ENCODE data around the gene EPHB3. TPM values are rescaled to one million over a fixed set of nuclear protein-coding genes. Genes with fewer than 3 reads are reported as not detected.

EPHB3 gene
- total RNA-seq, 4 donors from 2014 or later: 0.10 to 0.24 (median 0.12) TPM

DNA sequence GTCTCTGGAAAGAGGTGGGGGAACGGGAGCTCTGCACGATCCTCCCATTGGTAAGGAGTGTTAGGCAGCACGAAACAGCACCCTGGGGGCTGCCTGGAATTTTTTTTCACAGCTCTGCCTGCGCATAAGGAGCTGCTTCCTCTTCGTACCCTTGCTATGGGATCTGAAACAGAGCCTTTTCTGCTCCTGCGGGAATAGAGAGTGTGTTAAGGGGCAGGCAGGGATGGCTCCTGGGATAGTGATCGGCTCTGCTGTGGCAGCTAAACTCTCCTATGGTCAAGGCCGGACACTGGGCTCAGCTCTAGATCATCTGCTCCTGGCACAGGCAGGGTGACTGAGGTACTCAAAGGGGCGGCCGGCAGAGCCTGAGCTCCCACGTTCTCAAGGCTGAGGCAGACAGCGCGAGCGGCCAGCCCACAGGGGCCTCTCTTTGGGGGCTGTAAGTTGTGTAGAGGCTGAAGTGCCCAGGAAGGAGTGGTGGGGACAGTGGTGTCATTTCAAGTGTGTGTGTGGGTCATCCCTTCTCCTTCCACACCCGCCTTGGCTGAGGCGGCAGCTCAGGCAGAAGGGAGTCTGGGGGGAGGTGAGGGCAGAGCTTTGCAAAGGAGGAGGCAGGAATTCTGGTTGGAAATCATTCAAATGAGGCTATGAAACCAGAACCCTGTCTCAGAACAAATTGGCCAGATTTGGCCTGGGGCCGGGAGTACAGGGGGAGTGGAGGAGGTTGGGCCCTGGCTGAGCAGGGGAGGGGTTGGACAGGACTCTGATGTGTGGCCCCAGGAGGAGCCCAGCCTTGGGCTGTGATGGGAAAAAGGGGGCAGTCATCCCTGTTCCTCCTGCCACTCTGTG lies 31.0 kb downstream of the EPHB3 start:
- intact Hi-C loops (cut with DNase I; ENCODE audit: low total_unique reads): no loop called here

GRCh38 chr3:184593220-184593927 lies 31.8 kb downstream of the EPHB3 start:
- ATAC-seq: no peak
- peaks cover 0 to 4% of the 10 kb centered on the region in 2 donors for H3K4me1 ChIP-seq
- no peaks in the 10 kb centered on the region for H3K9me3 ChIP-seq
- no peak overlapping the region for H3K4me3 ChIP-seq
- intact Hi-C loops (cut with DNase I; ENCODE audit: low total_unique reads): no loop called here
- TF ChIP-seq POLR2A (IDR thresholded peaks at IDR 0.05): no peak
- TF ChIP-seq, protein P1, sequence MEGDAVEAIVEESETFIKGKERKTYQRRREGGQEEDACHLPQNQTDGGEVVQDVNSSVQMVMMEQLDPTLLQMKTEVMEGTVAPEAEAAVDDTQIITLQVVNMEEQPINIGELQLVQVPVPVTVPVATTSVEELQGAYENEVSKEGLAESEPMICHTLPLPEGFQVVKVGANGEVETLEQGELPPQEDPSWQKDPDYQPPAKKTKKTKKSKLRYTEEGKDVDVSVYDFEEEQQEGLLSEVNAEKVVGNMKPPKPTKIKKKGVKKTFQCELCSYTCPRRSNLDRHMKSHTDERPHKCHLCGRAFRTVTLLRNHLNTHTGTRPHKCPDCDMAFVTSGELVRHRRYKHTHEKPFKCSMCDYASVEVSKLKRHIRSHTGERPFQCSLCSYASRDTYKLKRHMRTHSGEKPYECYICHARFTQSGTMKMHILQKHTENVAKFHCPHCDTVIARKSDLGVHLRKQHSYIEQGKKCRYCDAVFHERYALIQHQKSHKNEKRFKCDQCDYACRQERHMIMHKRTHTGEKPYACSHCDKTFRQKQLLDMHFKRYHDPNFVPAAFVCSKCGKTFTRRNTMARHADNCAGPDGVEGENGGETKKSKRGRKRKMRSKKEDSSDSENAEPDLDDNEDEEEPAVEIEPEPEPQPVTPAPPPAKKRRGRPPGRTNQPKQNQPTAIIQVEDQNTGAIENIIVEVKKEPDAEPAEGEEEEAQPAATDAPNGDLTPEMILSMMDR (IDR thresholded peaks at IDR 0.05 in 4 of 5, conservative IDR thresholded peaks at IDR 0.05 in 1 of 5): no peak
- no peaks in the 10 kb centered on the region for H3K36me3 ChIP-seq
- H3K27ac ChIP-seq: no peak overlapping the region
- in situ Hi-C loops (cut with MboI; ENCODE audit: low sequenced_read_pairs in 4 of 4): no loop called here
- DNase-seq: no peak
- no peaks in the 10 kb centered on the region for H3K27me3 ChIP-seq

More for the DNA sequence above, 31.0 kb downstream of the EPHB3 start:
- no peaks in the 10 kb centered on the region for H3K36me3 ChIP-seq
- DNase-seq (no peak), ATAC-seq (no peak)
- H3K27ac ChIP-seq: no peak overlapping the region
- no peak overlapping the region for H3K4me3 ChIP-seq
- TF ChIP-seq, protein P1 (IDR thresholded peaks at IDR 0.05 in 4 of 5, conservative IDR thresholded peaks at IDR 0.05 in 1 of 5): no peak
- TF ChIP-seq POLR2A (IDR thresholded peaks at IDR 0.05): no peak
- no peaks in the 10 kb centered on the region for H3K27me3 ChIP-seq
- H3K9me3 ChIP-seq: no peaks in the 10 kb centered on the region
- in situ Hi-C loops (cut with MboI; ENCODE audit: low sequenced_read_pairs in 4 of 4): no loop called here
- H3K4me1 ChIP-seq: peaks cover 0 to 4% of the 10 kb centered on the region in 2 donors

DNA sequence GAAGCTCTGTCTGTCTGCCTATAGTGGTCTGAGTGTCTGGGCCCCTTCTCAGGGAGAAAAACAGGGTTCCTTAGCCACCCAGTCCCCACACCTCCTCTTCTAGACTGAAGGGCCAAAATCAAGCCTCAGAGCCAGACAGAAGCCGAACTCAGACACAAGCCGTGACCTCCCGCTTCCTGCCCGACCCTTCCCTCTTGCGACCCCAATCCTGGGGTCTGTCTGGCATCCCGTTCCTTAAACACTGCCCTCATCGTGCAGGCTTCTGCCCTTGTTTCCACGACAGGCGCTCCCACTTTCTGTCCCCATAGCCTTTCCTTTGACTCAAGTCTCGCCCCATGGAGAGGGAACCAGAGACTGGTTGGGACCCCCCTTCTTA lies 32.3 kb downstream of the EPHB3 start:
- in situ Hi-C loops (cut with MboI; ENCODE audit: low sequenced_read_pairs in 4 of 4): no loop called here
- Histone ChIP-seq H3K9me3 (no peaks in the 10 kb centered on the region), H3K36me3 (no peaks in the 10 kb centered on the region), H3K4me3 (no peak overlapping the region), H3K27me3 (no peaks in the 10 kb centered on the region), H3K4me1 (peaks cover 0 to 4% of the 10 kb centered on the region in 2 donors), H3K27ac (no peak overlapping the region)
- intact Hi-C loops (cut with DNase I; ENCODE audit: low total_unique reads): no loop called here
- TF ChIP-seq, protein P1 (IDR thresholded peaks at IDR 0.05 in 4 of 5, conservative IDR thresholded peaks at IDR 0.05 in 1 of 5): no peak
- no peak for TF ChIP-seq POLR2A (IDR thresholded peaks at IDR 0.05)
- DNase-seq (no peak), ATAC-seq (no peak)

DNA sequence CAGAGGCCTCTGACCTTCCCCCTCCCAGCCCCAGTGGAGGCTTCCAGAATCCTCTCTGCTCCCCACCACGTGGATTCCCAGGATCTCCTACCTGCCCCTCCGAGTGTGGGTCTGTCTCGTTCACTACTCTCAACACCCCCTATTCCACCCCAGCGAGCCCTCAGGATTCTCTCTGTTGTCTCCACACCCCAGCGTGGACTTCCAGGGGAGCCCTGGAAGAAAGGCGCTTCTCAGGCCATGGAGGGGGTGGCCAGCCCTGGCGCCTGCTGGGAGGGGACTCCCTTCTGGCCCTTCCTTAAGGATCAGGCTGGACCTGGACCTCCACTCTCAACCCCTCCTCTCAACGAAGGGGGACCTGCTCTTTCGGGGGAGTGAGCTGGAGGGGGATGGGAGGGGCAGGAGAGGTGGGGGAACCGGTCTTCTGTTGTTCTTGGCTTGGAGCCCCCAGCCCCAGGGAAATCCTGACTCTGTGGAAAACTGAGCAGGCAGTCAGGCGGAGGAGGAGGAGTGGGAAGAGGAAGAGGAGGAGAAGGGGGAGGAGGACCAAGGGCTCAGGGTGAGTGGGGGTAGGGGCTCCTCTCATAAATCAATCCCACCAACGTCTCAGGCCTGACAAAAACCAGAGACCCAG lies 32.9 kb downstream of the EPHB3 start:
- ATAC-seq (no peak), DNase-seq (no peak)
- Histone ChIP-seq H3K27ac (no peak overlapping the region), H3K36me3 (no peaks in the 10 kb centered on the region), H3K27me3 (no peaks in the 10 kb centered on the region), H3K9me3 (no peaks in the 10 kb centered on the region), H3K4me3 (no peak overlapping the region), H3K4me1 (peaks cover 0 to 4% of the 10 kb centered on the region in 2 donors)
- in situ Hi-C loops (cut with MboI; ENCODE audit: low sequenced_read_pairs in 4 of 4): no loop called here
- intact Hi-C loops (cut with DNase I; ENCODE audit: low total_unique reads): no loop called here
- TF ChIP-seq, protein P1 (IDR thresholded peaks at IDR 0.05 in 4 of 5, conservative IDR thresholded peaks at IDR 0.05 in 1 of 5): no peak
- no peak for TF ChIP-seq POLR2A (IDR thresholded peaks at IDR 0.05)

Measured in gastrocnemius medialis (tissue), 4 donors.